Ascending aorta (tissue), 2 donors: ENCODE measurements around the gene KRT3. TPM values are rescaled to one million over a fixed set of nuclear protein-coding genes. Genes with fewer than 3 reads are reported as not detected.

ENCODE experiments used
- DNase-seq, 2 donors: peaks; one replicate each; pipeline ENCODE4 v3.0.0-alpha.2; 2019; ENCODE audit warnings: low spot score in 2 of 2
- H3K27ac ChIP-seq, 2 donors: fragments of 200-600 bp; sonication (generic); one replicate each; pipeline ENCODE4 v1.5.1; 2016 to 2017; ENCODE audit warnings: mild to moderate bottlenecking in 1 of 2
- H3K27me3 ChIP-seq: fragments of 200-600 bp; sonication (generic); one replicate; pipeline ENCODE4 v1.5.1; 2017
- H3K36me3 ChIP-seq, 2 donors: fragments of 200-600 bp; sonication (generic); one replicate each; pipeline ENCODE4 v1.5.1; 2016
- H3K4me1 ChIP-seq, 2 donors: fragments of 200-600 bp; sonication (generic); one replicate each; pipeline ENCODE4 v1.5.1; 2016 to 2017; ENCODE audit warnings: mild to moderate bottlenecking in 1 of 2
- H3K4me3 ChIP-seq, 2 donors: fragments of 200-600 bp; sonication (generic); one replicate each; pipeline ENCODE4 v1.5.1; 2016 to 2017; ENCODE audit warnings: mild to moderate bottlenecking in 1 of 2
- H3K9me3 ChIP-seq, 2 donors: fragments of 200-600 bp; sonication (generic); one replicate each; pipeline ENCODE4 v1.5.1; 2016
- intact Hi-C: fragments of 100-400 bp; cut with DNase I; formaldehyde crosslinking; loops from one replicate; pipeline ENCODE4 v1.15.1; 2023
- total RNA-seq: library from RNA; depleted of rRNA; stranded (reverse); fragments of >200 nt; gene quantifications from one replicate; pipeline ENCODE4 v1.1.0, GENCODE V29; 2016
- TF ChIP-seq, protein P1 (sequence below), 3 experiments: fragments of 200-600 bp in 2 of 3; fragments of 450-650 bp in 1 of 3; sonication (generic) in 2 of 3; IDR thresholded peaks; one replicate each; pipeline ENCODE4 v1.5.1; 2016 to 2019; ENCODE audit warnings: antibody characterized with exemption in 3 of 3, mild to moderate bottlenecking in 1 of 3, moderate library complexity in 1 of 3

Gene KRT3
- total RNA-seq, 1 donor from 2014 or later, result not detected

GRCh38 chr12:52817003-52817698, 21.2 kb upstream of the KRT3 start:
- no peak overlapping the region for H3K27ac ChIP-seq
- no peak overlapping the region for H3K4me3 ChIP-seq
- no peaks in the 10 kb centered on the region for H3K36me3 ChIP-seq
- intact Hi-C loops, result no loop called here
- peaks cover 0 to 3% of the 10 kb centered on the region in 2 donors for H3K4me1 ChIP-seq
- H3K9me3 ChIP-seq, result no peaks in the 10 kb centered on the region
- no peak for DNase-seq
- TF ChIP-seq, protein P1, sequence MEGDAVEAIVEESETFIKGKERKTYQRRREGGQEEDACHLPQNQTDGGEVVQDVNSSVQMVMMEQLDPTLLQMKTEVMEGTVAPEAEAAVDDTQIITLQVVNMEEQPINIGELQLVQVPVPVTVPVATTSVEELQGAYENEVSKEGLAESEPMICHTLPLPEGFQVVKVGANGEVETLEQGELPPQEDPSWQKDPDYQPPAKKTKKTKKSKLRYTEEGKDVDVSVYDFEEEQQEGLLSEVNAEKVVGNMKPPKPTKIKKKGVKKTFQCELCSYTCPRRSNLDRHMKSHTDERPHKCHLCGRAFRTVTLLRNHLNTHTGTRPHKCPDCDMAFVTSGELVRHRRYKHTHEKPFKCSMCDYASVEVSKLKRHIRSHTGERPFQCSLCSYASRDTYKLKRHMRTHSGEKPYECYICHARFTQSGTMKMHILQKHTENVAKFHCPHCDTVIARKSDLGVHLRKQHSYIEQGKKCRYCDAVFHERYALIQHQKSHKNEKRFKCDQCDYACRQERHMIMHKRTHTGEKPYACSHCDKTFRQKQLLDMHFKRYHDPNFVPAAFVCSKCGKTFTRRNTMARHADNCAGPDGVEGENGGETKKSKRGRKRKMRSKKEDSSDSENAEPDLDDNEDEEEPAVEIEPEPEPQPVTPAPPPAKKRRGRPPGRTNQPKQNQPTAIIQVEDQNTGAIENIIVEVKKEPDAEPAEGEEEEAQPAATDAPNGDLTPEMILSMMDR (IDR thresholded peaks at IDR 0.05), result no peak
- H3K27me3 ChIP-seq, result no peaks in the 10 kb centered on the region

- H3K4me1 ChIP-seq, result no peaks in the 10 kb centered on the region
- DNase-seq, result no peak
- TF ChIP-seq, protein P1 (IDR thresholded peaks at IDR 0.05), result no peak
- H3K36me3 ChIP-seq, result no peaks in the 10 kb centered on the region
- H3K4me3 ChIP-seq, result no peak overlapping the region
- intact Hi-C loops, result no loop called here
- no peak overlapping the region for H3K27ac ChIP-seq
- no peaks in the 10 kb centered on the region for H3K27me3 ChIP-seq
- no peaks in the 10 kb centered on the region for H3K9me3 ChIP-seq
These were observed 20.0 kb upstream of the KRT3 start for GRCh38 chr12:52815676-52816588.

DNA sequence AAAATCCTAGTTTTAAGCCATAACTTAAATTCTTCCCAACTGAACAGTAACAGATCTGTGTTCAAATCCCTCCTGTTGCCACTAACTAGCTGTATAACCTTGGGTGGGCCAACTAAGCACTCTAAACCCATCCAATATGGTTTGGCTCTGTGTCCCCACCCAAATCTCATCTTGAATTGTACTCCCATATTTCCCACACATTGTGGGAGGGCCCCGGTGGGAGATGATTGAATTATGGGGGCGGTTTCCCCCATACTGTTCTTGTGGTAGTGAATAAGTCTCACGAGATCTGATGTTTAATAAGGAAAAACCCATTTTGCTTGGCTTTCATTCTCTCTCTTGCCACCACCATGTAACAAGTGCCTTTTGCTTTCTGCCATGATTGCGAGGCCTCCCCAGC, 19.2 kb upstream of the KRT3 start:
- Histone ChIP-seq H3K9me3 (no peaks in the 10 kb centered on the region), H3K36me3 (no peaks in the 10 kb centered on the region), H3K4me3 (no peak overlapping the region), H3K4me1 (no peaks in the 10 kb centered on the region), H3K27me3 (no peaks in the 10 kb centered on the region), H3K27ac (no peak overlapping the region)
- DNase-seq, result no peak
- TF ChIP-seq, protein P1 (IDR thresholded peaks at IDR 0.05), result no peak
- intact Hi-C loops, result no loop called here

DNA sequence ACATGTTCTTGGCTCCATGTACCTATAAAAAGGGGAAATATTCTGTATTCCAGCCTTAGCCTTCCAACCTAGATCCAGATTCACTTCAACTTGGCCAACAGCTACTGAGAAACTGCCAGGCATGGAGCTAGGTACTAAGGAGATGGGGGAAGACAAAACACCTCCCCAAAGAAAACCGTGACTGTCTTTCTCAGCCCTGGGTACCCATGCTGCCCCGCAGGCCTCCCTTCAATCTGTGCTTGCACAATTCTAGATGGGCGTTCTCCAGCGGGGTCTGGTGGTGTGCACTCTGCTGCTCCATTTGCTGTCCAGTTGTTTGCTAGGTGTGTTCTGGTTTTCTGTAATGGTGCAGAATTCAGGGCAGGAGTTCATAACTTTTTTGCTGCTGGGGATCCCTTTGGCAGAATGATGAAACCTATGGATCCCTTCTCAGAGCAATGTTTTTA, 18.8 kb upstream of the KRT3 start:
- intact Hi-C loops, result no loop called here
- no peaks in the 10 kb centered on the region for H3K36me3 ChIP-seq
- no peak overlapping the region for H3K27ac ChIP-seq
- H3K9me3 ChIP-seq, result no peaks in the 10 kb centered on the region
- TF ChIP-seq, protein P1 (IDR thresholded peaks at IDR 0.05), result no peak
- H3K27me3 ChIP-seq, result no peaks in the 10 kb centered on the region
- no peak for DNase-seq
- no peak overlapping the region for H3K4me3 ChIP-seq
- no peaks in the 10 kb centered on the region for H3K4me1 ChIP-seq

DNA sequence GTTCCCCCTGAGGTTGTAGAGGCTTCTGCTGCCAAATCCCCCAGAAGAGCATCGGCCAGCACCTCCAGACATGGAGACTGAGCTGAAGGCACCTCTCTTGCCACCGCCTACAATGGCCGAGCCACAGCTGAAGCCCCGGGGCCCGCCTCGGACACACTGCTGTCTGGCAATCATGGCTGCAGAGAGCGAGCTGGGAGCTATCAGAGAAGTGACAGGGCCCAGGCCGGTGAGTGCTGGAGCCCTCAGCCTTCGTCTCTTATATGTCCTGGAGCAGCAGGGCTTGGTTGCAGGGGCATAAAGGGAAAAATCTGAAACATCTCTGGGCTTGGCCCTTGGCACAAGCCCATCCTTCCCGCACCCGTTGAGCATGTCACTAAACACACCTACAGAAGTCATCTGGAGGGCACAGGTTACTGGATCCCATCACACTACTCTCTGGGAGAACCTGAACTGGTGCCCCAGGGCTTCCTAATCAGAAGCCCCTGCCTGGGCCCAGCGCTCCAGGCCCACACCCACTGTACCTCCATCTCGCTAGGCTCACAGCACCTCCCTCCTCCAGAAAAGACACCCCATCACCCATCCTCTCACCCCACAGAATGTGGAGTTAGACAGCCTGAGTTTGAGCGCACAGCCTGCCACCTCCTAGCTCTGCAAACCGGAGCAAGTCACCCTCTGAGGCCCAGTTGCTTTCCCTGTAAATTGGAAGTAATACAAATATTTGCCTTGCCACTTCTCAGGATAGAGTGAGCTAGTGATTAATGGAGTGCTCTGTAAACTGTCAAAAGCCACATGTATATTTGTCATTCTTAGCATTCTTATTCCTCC, 18.2 kb upstream of the KRT3 start, which contains the start of gene KRT4:
KRT4 (minus strand) TSS at position 232 of the 825 bp plus-strand sequence; CDS start at position 174, 58 bp downstream.
- intact Hi-C loops, result no loop called here
- Histone ChIP-seq H3K4me3 (no peak within 1 kb of the TSS), H3K27ac (no peak within 1 kb of the TSS), H3K4me1 (no peaks in the 10 kb centered on the region), H3K36me3 (no peaks in the 10 kb centered on the region), H3K9me3 (no peaks in the 10 kb centered on the region), H3K27me3 (no peaks in the 10 kb centered on the region)
- DNase-seq, result no peak
- TF ChIP-seq, protein P1 (IDR thresholded peaks at IDR 0.05), result no peak
